UCSD-AML1 (cell line): ENCODE results near the gene FOXA1.

Source experiments
- DNase-seq: peaks from one replicate; lab custom pipeline; 2025; ENCODE audit not compliant: unreplicated experiment; lab: John Stamatoyannopoulos, UW

FOXA1 gene

GRCh38 chr14:37594971-37595808 is at the start of gene FOXA1, which contains the start of gene TTC6:
Gene FOXA1, minus strand, starts transcription at chr14:37595249. Its CDS starts 277 bp downstream, at chr14:37594972.
Gene TTC6, plus strand, starts transcription at chr14:37595629. Its CDS starts 26,436 bp downstream, at chr14:37622065.
- DNase-seq = no peak

GRCh38 chr14:37643701-37644100 is 48.7 kb upstream of the FOXA1 start:
- no peak for DNase-seq

- DNase-seq = no peak
These were observed 47.1 kb upstream of the FOXA1 start for GRCh38 chr14:37642125-37642524.

- no peak for DNase-seq
These were observed 46.1 kb upstream of the FOXA1 start for GRCh38 chr14:37641117-37641516.

GRCh38 chr14:37638599-37638998 is 43.5 kb upstream of the FOXA1 start:
- DNase-seq = no peak

GRCh38 chr14:37637341-37637740 is 42.3 kb upstream of the FOXA1 start:
- no peak for DNase-seq

- no peak for DNase-seq
These were observed 30.8 kb upstream of the FOXA1 start for GRCh38 chr14:37625597-37626595.

GRCh38 chr14:37623971-37624370 is 28.9 kb upstream of the FOXA1 start:
- no peak for DNase-seq

GRCh38 chr14:37623426-37623951 is 28.4 kb upstream of the FOXA1 start:
- DNase-seq = no peak

- no peak for DNase-seq
These were observed 27.3 kb upstream of the FOXA1 start for GRCh38 chr14:37622231-37622923.

GRCh38 chr14:37620856-37621255 is 25.8 kb upstream of the FOXA1 start:
- no peak for DNase-seq

GRCh38 chr14:37618498-37619028 is 23.5 kb upstream of the FOXA1 start:
- no peak for DNase-seq

- no peak for DNase-seq
These were observed 22.9 kb upstream of the FOXA1 start for GRCh38 chr14:37617864-37618365.

GRCh38 chr14:37616853-37617252 is 21.8 kb upstream of the FOXA1 start:
- no peak for DNase-seq

GRCh38 chr14:37615582-37616289 is 20.7 kb upstream of the FOXA1 start:
- DNase-seq = no peak

GRCh38 chr14:37610945-37611523 is 16.0 kb upstream of the FOXA1 start:
- DNase-seq = no peak

- no peak for DNase-seq
These were observed 13.6 kb upstream of the FOXA1 start for GRCh38 chr14:37608649-37609048.

GRCh38 chr14:37606678-37607077 is 11.6 kb upstream of the FOXA1 start:
- DNase-seq = no peak

GRCh38 chr14:37603688-37604251 is 8.7 kb upstream of the FOXA1 start:
- DNase-seq = no peak
